ENCODE results near the gene RAB11FIP3. TPM values are rescaled to one million over a fixed set of nuclear protein-coding genes. Genes with fewer than 3 reads are reported as not detected.
A peak's percentile ranks its signal among the peaks of the same experiment; 100 is the strongest.

RAB11FIP3 gene
- total and polyA plus RNA-seq, 11 donors: 19.3 to 39.9 (median 31.9) TPM

DNA sequence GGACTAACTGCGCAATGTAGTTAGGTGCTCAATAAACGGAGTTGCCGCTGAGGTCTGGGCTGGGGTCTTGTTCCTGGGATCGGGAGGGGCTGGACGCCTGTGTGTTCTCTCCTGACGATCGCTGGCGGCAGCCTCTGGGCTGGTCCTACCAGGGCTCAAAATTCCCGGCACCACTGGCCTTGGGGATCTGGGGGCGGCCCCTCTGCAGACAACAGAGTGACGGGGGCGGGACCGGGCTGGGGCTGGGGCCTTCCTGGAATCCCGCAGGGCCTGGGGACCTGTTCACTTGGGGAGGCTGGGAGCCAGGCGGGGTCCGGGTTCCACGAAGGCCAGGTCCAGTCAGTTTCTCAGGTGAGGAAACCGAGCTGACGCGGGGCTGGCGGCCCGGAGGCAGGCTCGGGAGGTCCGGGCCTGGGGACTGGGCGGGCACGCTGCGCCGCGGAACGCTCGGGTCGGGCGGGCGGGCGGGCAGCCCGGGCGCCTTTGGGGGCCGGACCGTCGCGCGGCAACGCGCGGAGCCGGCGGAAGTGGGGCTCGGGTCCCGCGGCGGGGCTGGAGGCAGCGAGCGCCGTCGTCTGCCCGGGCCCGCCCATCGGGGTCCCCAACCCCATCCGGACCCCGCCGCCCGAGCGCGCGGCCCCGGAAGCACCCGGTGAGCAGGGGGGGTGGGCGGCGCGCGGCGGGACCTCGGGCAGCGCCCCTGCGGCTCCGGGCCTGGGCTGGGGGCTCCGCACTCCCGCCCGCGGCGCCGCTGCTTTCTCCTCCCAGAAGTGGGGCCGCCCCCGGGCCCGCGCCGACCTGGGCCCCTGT lies 144.2 kb downstream of the RAB11FIP3 start, which contains the start of gene PIGQ:
TSS of gene PIGQ (plus strand) at position 524 of the 810 bp plus-strand sequence. CDS start 4,107 bp downstream, outside the sequence.
- TF ChIP-seq, protein P1, sequence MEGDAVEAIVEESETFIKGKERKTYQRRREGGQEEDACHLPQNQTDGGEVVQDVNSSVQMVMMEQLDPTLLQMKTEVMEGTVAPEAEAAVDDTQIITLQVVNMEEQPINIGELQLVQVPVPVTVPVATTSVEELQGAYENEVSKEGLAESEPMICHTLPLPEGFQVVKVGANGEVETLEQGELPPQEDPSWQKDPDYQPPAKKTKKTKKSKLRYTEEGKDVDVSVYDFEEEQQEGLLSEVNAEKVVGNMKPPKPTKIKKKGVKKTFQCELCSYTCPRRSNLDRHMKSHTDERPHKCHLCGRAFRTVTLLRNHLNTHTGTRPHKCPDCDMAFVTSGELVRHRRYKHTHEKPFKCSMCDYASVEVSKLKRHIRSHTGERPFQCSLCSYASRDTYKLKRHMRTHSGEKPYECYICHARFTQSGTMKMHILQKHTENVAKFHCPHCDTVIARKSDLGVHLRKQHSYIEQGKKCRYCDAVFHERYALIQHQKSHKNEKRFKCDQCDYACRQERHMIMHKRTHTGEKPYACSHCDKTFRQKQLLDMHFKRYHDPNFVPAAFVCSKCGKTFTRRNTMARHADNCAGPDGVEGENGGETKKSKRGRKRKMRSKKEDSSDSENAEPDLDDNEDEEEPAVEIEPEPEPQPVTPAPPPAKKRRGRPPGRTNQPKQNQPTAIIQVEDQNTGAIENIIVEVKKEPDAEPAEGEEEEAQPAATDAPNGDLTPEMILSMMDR (IDR thresholded peaks at IDR 0.05): no peak
- peak in 1 of 2 donors; percentile 27 for TF ChIP-seq POLR2A (IDR thresholded peaks at IDR 0.05)
- ATAC-seq (peak; percentile 28 to 77 (median 64)), DNase-seq (peak in 4 of 5 donors; percentile 74 to 78 (median 78))
- Histone ChIP-seq H3K9me3 (no peaks in the 10 kb centered on the region), H3K4me3 (peak within 1 kb of the TSS; percentile 68 to 98 (median 84)), H3K4me1 (peaks cover 0 to 46% (median 39%) of the 10 kb centered on the region in 12 donors), H3K27me3 (peaks cover 0 to 1% (median 0%) of the 10 kb centered on the region in 9 donors), H3K27ac (peak within 1 kb of the TSS; percentile 47 to 90 (median 80)), H3K36me3 (peaks cover 0 to 10% (median 5%) of the 10 kb centered on the region in 9 donors)
- intact Hi-C loops (cut with DNase I): loop anchor here in 1 of 10 donors (1.0 kb wide), 1 partner anchor 42 kb away; the partner anchor contains the start of gene CAPN15
- WGBS, 4 donors: 1 to 5% (median 3%) methylated on average over 14 to 87 of the region's 87 CpGs

Small RNA genes within 50 kb of the gene (microRNA-seq; reads per million reads assigned to microRNA genes)
- gene MIR3176 (1.5 to 3.0 (median 2.4) reads per million in 4 donors), gene MIR5587 (0 to 1.2 (median 0.40) reads per million in 4 donors)

Other genes starting within 250 kb of the RAB11FIP3 start
- gene HBA1, start 249.0 kb upstream of the RAB11FIP3 start, total RNA-seq: 1,000 to 10,000 TPM in 1 of 9 donors, 100 to 1,000 TPM in 7, 10 to 100 TPM in 1; 74.1 to 1,031 (median 259) TPM
- gene HBA1, start 249.0 kb upstream of the RAB11FIP3 start, polyA plus RNA-seq: 10 to 100 TPM in 1 of 2 donors, 1 to 10 TPM in 1; 1.8 to 32.6 TPM
- not detected for gene HBQ1, start 245.2 kb upstream of the RAB11FIP3 start, total RNA-seq
- not detected for gene HBQ1, start 245.2 kb upstream of the RAB11FIP3 start, polyA plus RNA-seq
- gene LUC7L, start 196.2 kb upstream of the RAB11FIP3 start, total RNA-seq: 10 to 100 TPM; 12.5 to 26.8 (median 19.4) TPM
- gene LUC7L, start 196.2 kb upstream of the RAB11FIP3 start, polyA plus RNA-seq: 10 to 100 TPM; 17.7 to 47.5 TPM
- gene FAM234A, start 190.8 kb upstream of the RAB11FIP3 start, total RNA-seq: 100 to 1,000 TPM; 132 to 201 (median 148) TPM
- gene FAM234A, start 190.8 kb upstream of the RAB11FIP3 start, polyA plus RNA-seq: 100 to 1,000 TPM; 110 to 124 TPM
- gene RGS11, start 149.7 kb upstream of the RAB11FIP3 start, total RNA-seq: 10 to 100 TPM in 5 of 9 donors, 1 to 10 TPM in 4; 4.9 to 19.5 (median 11.8) TPM
- 10 to 100 TPM in 1 of 2 donors, 1 to 10 TPM in 1; 1.1 to 12.1 TPM for gene RGS11, start 149.7 kb upstream of the RAB11FIP3 start, polyA plus RNA-seq
- gene ARHGDIG, start 145.1 kb upstream of the RAB11FIP3 start, total RNA-seq: 10 to 100 TPM in 3 of 9 donors, 1 to 10 TPM in 6; 5.5 to 19.2 (median 8.2) TPM
- 10 to 100 TPM in 1 of 2 donors, under 1 TPM in 1; 0.26 to 11.4 TPM for gene ARHGDIG, start 145.1 kb upstream of the RAB11FIP3 start, polyA plus RNA-seq
- gene PDIA2, start 142.5 kb upstream of the RAB11FIP3 start, total RNA-seq: 1 to 10 TPM in 8 of 9 donors, under 1 TPM in 1; 0.98 to 9.3 (median 5.1) TPM
- gene PDIA2, start 142.5 kb upstream of the RAB11FIP3 start, polyA plus RNA-seq: 1 to 10 TPM in 1 of 2 donors, under 1 TPM in 1; 0.17 to 1.7 TPM
- 10 to 100 TPM in 6 of 9 donors, 1 to 10 TPM in 3; 6.8 to 32.0 (median 11.6) TPM for gene AXIN1, start 72.9 kb upstream of the RAB11FIP3 start, total RNA-seq
- gene AXIN1, start 72.9 kb upstream of the RAB11FIP3 start, polyA plus RNA-seq: 10 to 100 TPM; 10.0 to 19.8 TPM
- 100 to 1,000 TPM in 2 of 9 donors, 10 to 100 TPM in 7; 66.3 to 126 (median 77.7) TPM for gene MRPL28, start 55.1 kb upstream of the RAB11FIP3 start, total RNA-seq
- gene MRPL28, start 55.1 kb upstream of the RAB11FIP3 start, polyA plus RNA-seq: 100 to 1,000 TPM; 135 to 157 TPM
- gene PGAP6, start 43.7 kb upstream of the RAB11FIP3 start, total RNA-seq: 10 to 100 TPM; 32.3 to 65.3 (median 44.9) TPM
- gene PGAP6, start 43.7 kb upstream of the RAB11FIP3 start, polyA plus RNA-seq: 10 to 100 TPM; 30.1 to 63.8 TPM
- gene NME4, start 28.4 kb upstream of the RAB11FIP3 start, total RNA-seq: 10 to 100 TPM; 53.9 to 95.3 (median 73.8) TPM
- gene NME4, start 28.4 kb upstream of the RAB11FIP3 start, polyA plus RNA-seq: 100 to 1,000 TPM in 1 of 2 donors, 10 to 100 TPM in 1; 37.5 to 103 TPM
- 10 to 100 TPM in 6 of 9 donors, 1 to 10 TPM in 3; 6.9 to 20.6 (median 12.2) TPM for gene DECR2, start 23.8 kb upstream of the RAB11FIP3 start, total RNA-seq
- gene DECR2, start 23.8 kb upstream of the RAB11FIP3 start, polyA plus RNA-seq: 10 to 100 TPM in 1 of 2 donors, 1 to 10 TPM in 1; 7.1 to 17.1 TPM
- gene CAPN15, start 102.1 kb downstream of the RAB11FIP3 start, total RNA-seq: 10 to 100 TPM; 12.0 to 35.5 (median 20.0) TPM
- gene CAPN15, start 102.1 kb downstream of the RAB11FIP3 start, polyA plus RNA-seq: 10 to 100 TPM; 20.8 to 26.0 TPM
- gene PRR35, start 134.7 kb downstream of the RAB11FIP3 start, total RNA-seq: not detected
- not detected for gene PRR35, start 134.7 kb downstream of the RAB11FIP3 start, polyA plus RNA-seq
- gene NHLRC4, start 141.4 kb downstream of the RAB11FIP3 start, total RNA-seq: under 1 TPM in 8 of 9 donors, not detected in 1; 0.23 to 0.86 (median 0.56) TPM
- gene NHLRC4, start 141.4 kb downstream of the RAB11FIP3 start, polyA plus RNA-seq: under 1 TPM; 0.46 to 0.50 TPM
- gene PIGQ, start 144.3 kb downstream of the RAB11FIP3 start, total RNA-seq: 10 to 100 TPM; 16.4 to 39.5 (median 22.0) TPM
- 10 to 100 TPM; 21.8 to 35.8 TPM for gene PIGQ, start 144.3 kb downstream of the RAB11FIP3 start, polyA plus RNA-seq
- gene RAB40C, start 164.4 kb downstream of the RAB11FIP3 start, total RNA-seq: 10 to 100 TPM; 10.2 to 17.8 (median 12.6) TPM
- 10 to 100 TPM; 15.2 to 22.0 TPM for gene RAB40C, start 164.4 kb downstream of the RAB11FIP3 start, polyA plus RNA-seq
- 1 to 10 TPM in 1 of 9 donors, under 1 TPM in 8; 0.15 to 1.1 (median 0.25) TPM for gene WFIKKN1, start 205.3 kb downstream of the RAB11FIP3 start, total RNA-seq
- under 1 TPM; 0.30 to 0.51 TPM for gene WFIKKN1, start 205.3 kb downstream of the RAB11FIP3 start, polyA plus RNA-seq
- 100 to 1,000 TPM in 2 of 9 donors, 10 to 100 TPM in 7; 39.6 to 187 (median 44.7) TPM for gene METTL26, start 210.7 kb downstream of the RAB11FIP3 start, total RNA-seq
- gene METTL26, start 210.7 kb downstream of the RAB11FIP3 start, polyA plus RNA-seq: 100 to 1,000 TPM; 101 to 165 TPM
- 100 to 1,000 TPM in 4 of 9 donors, 10 to 100 TPM in 5; 52.3 to 219 (median 89.5) TPM for gene MCRIP2, start 216.2 kb downstream of the RAB11FIP3 start, total RNA-seq
- gene MCRIP2, start 216.2 kb downstream of the RAB11FIP3 start, polyA plus RNA-seq: 100 to 1,000 TPM in 1 of 2 donors, 10 to 100 TPM in 1; 97.0 to 321 TPM
- gene WDR90, start 223.7 kb downstream of the RAB11FIP3 start, total RNA-seq: 10 to 100 TPM in 2 of 9 donors, 1 to 10 TPM in 7; 3.7 to 17.4 (median 8.6) TPM
- 10 to 100 TPM in 1 of 2 donors, 1 to 10 TPM in 1; 5.1 to 10.9 TPM for gene WDR90, start 223.7 kb downstream of the RAB11FIP3 start, polyA plus RNA-seq
- gene RHOT2, start 242.5 kb downstream of the RAB11FIP3 start, total RNA-seq: 100 to 1,000 TPM in 1 of 9 donors, 10 to 100 TPM in 8; 33.7 to 102 (median 83.5) TPM
- gene RHOT2, start 242.5 kb downstream of the RAB11FIP3 start, polyA plus RNA-seq: 100 to 1,000 TPM in 1 of 2 donors, 10 to 100 TPM in 1; 77.2 to 143 TPM

Data from heart left ventricle (tissue), 16 donors.